ENCODE results near the gene SMC1A. TPM values are rescaled to one million over a fixed set of nuclear protein-coding genes. Genes with fewer than 3 reads are reported as not detected.

Gene SMC1A
- total RNA-seq, 1 donor from 2014 or later = 40.0 TPM

DNA sequence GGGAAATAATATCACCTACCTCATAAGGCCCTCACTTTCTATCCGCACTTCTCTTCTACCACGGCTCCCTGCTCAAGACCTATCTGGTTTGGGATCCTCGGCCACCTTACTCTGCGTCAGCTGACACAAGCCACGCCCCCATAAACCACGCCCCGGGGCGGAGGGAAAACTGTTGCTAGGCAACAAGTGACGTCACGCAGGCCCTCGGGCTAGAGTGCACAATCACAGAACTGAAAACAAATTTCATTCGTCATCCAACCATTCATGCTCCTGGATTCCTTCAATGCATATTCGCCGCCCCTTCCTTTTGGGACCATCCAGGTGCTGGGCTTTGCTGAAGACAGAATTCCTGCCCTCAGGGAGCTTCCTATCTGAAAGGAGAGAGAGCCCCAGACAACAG is 66.3 kb downstream of the SMC1A start:
- TF ChIP-seq, protein P1, sequence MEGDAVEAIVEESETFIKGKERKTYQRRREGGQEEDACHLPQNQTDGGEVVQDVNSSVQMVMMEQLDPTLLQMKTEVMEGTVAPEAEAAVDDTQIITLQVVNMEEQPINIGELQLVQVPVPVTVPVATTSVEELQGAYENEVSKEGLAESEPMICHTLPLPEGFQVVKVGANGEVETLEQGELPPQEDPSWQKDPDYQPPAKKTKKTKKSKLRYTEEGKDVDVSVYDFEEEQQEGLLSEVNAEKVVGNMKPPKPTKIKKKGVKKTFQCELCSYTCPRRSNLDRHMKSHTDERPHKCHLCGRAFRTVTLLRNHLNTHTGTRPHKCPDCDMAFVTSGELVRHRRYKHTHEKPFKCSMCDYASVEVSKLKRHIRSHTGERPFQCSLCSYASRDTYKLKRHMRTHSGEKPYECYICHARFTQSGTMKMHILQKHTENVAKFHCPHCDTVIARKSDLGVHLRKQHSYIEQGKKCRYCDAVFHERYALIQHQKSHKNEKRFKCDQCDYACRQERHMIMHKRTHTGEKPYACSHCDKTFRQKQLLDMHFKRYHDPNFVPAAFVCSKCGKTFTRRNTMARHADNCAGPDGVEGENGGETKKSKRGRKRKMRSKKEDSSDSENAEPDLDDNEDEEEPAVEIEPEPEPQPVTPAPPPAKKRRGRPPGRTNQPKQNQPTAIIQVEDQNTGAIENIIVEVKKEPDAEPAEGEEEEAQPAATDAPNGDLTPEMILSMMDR (conservative IDR thresholded peaks at IDR 0.05; ENCODE audit: low read depth, low read length) = no peak
- H3K4me3 ChIP-seq (ENCODE audit: low read depth, low read length) = no peak overlapping the region
- no peak for DNase-seq (ENCODE audit: low read depth)

DNA sequence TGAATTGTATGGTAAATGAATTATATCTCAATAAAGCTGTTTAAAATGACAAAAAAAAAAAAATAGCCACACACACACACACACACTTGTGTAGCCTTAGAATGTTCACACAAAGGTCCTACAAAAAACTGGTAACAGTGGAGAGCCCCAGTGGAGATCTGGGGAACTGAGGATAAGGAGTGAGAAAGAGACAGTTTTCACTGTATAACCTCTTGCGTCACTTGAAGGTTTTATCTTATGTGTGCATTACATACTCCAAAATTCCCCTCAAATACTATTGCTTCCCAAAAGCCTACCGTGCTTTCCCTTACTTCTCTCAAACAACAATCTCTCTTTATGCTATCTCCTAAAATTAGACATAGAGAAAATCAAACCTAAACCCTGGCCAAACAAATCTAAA is 67.8 kb downstream of the SMC1A start:
- H3K4me3 ChIP-seq (ENCODE audit: low read depth, low read length) = no peak overlapping the region
- no peak for DNase-seq (ENCODE audit: low read depth)
- TF ChIP-seq, protein P1 (conservative IDR thresholded peaks at IDR 0.05; ENCODE audit: low read depth, low read length) = no peak

DNA sequence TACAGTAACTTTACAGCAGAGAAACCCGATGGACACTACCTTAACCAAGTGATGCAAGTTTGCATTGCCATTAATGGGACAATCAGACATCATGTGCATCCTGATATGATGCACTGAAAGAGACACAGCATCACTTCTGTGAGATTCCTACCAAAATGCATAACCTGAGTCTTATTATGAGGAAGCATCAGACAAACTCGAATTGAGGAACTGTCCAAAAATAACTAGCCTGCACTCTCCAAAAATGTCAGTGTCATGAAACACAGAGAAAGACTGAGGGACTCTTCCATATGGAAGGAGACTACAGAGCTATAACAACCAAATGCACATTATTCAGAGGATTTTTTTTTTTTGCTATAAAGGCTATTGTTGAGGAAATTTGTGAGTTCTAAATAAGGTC is 74.5 kb downstream of the SMC1A start:
- DNase-seq (ENCODE audit: low read depth) = no peak
- TF ChIP-seq, protein P1 (conservative IDR thresholded peaks at IDR 0.05; ENCODE audit: low read depth, low read length) = no peak
- no peak overlapping the region for H3K4me3 ChIP-seq (ENCODE audit: low read depth, low read length)

DNA sequence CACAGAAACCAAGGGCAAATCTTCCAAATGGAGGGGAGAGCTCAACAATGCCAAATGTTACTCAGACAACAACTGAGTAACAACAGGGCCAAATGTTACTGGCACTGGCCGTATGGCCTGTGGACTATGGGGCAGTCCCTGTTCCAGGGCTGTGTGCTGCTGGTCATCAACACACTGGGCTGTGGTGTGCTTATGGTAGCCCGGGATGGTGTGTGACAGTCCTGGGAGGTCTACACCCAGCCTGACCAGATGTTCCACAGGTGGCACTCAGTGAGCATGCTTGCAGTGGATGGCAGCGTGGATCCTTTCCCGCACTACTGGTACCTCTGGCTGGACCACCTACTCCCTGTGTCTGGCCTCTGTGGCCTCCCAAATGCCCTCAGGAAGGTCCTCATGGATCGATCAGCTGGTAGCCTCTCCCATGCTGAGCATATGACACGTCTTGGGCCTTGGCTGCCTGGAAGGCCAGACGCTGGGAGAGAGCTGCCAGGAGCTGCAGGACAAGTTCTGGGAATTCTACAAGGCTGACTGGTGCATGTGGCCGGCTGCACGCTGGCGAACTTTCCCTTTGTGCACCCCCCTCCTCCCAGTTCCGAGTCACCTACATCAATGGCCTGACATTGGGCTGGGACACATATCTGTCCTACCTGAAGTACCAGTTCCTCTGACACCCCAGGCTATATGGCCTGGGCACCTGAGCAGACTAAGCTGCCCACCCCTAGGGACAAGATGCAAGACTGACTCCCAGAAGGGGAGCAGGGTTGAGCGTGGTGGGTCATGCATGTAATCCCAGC is 81.4 kb downstream of the SMC1A start:
- TF ChIP-seq, protein P1 (conservative IDR thresholded peaks at IDR 0.05; ENCODE audit: low read depth, low read length) = no peak
- DNase-seq (ENCODE audit: low read depth) = no peak

DNA sequence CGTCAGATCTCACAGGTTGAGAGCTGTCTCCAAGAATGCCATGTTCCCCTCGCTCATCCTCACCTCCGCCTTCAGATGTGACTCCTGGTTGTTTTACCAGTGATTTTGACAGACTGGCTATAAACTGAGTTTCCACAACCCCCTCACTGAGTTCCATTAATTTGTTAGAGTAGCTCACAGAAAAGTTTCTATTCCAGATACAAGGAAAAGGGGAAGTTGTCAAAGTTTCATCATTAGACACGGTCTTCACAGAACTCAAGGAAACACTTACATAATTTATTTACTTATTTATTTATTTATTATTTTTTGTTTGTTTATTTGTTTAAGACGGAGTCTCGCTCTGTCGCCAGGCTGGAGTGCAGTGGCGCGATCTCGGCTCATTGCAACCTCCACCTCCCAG is 85.4 kb downstream of the SMC1A start:
- TF ChIP-seq, protein P1 (conservative IDR thresholded peaks at IDR 0.05; ENCODE audit: low read depth, low read length) = no peak
- no peak for DNase-seq (ENCODE audit: low read depth)
- no peak overlapping the region for H3K4me3 ChIP-seq (ENCODE audit: low read depth, low read length)

More for the DNA sequence above, 81.4 kb downstream of the SMC1A start:
- H3K4me3 ChIP-seq (ENCODE audit: low read depth, low read length) = no peak overlapping the region

DNA sequence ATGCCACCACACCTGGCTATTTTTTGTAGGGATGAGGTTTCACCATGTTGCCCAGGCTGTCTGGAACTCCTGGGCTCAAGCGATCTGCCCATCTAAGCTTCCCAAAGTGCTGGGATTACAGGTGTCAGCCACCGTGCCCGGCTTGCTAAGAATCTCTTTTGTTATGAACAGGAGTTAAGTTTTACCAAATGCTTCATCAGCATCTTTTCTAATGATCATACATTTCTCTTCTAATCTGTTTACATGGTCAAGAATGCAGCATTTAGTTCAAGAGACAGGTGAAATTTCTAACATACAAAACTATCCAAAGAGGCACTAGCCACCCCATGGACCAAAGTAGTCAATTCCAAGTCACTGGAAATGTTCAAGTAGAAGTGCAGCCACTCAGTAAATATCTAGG is 88.6 kb downstream of the SMC1A start:
- TF ChIP-seq, protein P1 (conservative IDR thresholded peaks at IDR 0.05; ENCODE audit: low read depth, low read length) = no peak
- DNase-seq (ENCODE audit: low read depth) = no peak

DNA sequence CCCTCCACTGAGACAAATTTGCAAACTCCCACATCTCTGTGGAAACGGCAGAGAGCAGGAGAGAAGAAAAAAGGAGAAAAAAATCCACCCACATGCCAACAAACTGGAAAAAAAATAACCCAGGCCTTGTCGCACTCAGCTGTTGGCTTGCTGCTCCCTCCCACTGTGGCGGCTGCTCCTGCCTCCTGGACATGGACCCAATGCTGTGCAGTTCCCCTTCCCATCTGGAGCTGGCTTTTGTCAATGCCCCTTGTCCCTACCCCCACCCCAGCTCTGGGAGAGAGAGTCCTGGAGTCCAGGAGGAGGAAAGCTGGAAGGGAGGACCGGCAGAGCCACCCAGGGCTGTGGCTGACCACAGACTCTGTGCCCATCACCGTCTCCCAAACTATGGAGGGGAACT is 90.2 kb downstream of the SMC1A start:
- no peak for DNase-seq (ENCODE audit: low read depth)
- no peak overlapping the region for H3K4me3 ChIP-seq (ENCODE audit: low read depth, low read length)
- TF ChIP-seq, protein P1 (conservative IDR thresholded peaks at IDR 0.05; ENCODE audit: low read depth, low read length) = no peak

More for the DNA sequence above, 88.6 kb downstream of the SMC1A start:
- no peak overlapping the region for H3K4me3 ChIP-seq (ENCODE audit: low read depth, low read length)

Data from epithelial cell of proximal tubule (primary cell).